ENCODE measurements around the gene RP9.

RP9 gene, protein sequence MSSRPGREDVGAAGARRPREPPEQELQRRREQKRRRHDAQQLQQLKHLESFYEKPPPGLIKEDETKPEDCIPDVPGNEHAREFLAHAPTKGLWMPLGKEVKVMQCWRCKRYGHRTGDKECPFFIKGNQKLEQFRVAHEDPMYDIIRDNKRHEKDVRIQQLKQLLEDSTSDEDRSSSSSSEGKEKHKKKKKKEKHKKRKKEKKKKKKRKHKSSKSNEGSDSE

DNA sequence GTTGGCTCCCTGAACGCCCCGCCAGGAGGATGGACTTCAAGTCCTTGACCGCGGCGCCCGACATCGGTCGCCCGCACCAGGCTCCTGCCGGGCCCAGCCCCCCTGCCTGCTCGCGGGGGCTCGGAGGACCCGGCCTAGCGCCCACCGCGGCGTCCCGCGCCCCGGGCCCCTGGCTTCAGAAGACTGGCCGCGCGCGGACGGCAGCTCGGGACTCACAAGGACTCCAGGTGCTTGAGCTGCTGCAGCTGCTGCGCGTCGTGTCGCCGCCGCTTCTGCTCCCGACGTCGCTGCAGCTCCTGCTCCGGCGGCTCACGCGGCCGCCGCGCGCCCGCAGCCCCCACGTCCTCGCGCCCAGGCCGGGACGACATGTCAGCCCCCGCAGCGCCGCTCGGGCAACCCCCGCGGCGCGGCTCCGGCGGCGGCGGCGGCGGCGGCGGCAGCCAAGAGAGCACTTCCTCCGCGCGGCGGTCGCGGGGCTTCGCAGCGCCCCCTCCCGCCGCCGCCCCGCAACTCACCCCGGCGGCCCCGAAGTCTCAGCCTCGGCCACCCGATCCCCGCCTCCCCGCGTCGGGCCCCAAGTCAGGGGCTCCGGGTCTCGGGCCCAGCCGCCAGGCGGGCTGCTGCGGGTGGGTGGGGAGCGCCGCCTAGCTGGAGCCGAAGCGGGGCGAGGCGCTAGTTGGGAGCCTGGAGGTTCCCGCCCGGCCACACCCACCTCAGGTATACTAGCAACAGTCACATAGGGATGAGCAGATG is at the start of gene RP9:
TSS of gene RP9 (minus strand) at position 400 of the 753 bp plus-strand sequence. CDS start at position 368, 32 bp downstream.
- peak; percentile 77 for DNase-seq

DNA sequence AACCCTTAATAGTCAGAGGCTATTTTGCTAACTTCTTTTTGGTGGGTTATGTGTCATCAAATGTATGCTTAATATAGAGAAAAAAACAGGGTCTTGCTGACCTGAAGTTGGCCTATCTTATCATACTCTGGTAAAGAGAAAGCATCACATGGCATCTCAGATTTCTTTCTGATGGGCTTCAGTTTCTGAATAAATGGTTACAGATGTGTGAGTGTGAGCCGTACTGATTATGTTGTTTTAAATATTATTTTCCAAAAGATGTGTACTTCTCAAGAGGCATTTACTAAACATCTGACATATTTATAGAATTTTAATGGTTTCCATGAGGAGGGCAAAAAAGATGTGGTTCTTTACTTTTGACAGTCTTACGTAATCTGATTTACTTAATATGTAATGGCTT is 48.6 kb upstream of the RP9 start:
- DNase-seq = no peak

DNA sequence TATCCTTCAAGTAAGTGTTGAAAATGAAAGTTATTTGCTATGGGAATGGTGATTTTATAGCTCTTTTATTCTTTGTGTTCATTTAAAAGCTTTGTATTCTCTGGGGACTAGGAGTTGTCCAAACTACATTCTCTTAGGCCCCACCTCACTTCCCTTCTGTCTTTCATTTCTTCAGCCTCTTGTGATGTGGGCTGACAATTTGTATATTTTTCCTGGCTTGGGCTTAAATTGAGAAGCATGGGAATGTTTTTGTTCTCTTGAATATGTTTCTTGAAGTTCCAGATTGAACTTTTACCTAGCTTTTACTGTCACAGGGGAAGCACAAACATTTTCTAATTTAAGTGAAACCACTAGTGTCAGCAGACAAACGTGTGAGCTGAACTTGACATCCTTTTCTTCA is 48.1 kb upstream of the RP9 start:
- DNase-seq = no peak

DNA sequence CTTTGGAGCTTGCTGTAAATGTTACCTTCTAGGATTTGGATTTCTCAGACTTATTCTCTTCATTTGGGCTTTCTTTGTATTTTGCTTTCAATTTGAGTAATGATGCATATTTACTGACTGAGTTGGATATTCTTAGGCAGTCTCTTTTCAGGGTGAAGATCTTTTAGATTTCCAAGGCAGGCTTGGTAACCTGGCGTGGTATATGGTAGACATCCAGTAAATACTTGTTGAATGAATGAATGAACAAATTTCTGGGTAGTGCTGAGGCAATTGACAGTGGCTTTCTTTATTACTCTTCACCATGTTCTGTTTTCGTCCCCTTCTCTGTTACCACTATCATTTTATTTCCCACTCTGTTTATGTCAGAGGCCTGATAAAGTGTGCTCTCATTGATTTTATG is 47.2 kb upstream of the RP9 start:
- DNase-seq = no peak

DNA sequence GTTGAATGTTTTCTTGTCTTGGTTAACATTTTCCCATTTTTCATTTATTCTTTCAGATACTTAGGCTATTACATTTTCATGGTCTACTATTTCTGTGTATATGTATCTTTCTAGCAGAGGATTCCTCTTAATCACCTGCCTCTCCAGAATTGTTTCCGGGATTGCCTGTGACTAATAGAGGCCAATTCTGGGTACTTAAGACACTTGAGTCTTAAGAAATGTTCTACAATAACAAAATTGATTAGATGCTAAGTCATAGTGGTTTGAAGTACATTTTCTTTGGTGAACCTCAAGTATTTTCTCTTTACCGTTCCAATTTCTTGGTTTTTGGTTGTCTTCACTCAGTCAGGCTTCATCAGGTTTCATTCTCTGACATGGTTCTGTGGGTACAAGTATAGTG is 46.6 kb upstream of the RP9 start:
- DNase-seq = no peak

DNA sequence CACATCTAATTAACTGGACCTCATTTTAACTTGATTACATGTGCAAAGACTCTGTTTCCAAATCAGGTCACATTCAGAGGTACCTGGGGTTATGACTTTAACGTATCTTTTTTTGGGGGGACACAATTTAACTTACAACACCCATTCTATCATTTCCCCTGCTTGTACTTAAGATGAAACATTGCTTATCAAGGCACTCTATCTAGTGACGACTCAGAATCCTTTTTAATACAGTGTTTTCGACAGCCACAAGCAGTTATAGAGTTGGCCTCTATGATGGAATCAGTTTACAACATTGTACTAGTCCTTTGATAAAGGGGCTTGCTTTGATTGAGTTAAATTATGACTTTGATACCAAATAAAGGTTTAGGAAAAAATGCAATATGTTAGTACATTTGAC is 42.9 kb upstream of the RP9 start:
- no peak for DNase-seq

DNA sequence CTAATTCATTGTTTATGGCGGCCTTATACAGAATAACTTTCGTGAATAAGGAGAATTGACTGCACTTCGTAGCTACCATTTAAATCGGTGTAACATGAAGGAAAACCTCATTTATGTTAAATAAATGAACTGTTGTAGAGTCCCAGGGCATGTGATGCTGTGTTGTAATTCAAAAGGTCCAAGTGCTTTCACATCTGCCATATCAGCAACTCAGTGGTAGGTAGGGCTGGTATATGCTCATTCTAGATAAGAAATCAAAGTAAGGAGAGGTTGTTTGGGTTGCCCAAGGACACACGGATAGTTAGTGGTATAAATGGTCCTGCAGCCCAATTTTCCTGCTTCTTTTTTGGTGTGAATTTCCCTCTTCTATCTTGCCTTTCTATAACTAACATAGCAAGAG is 36.0 kb upstream of the RP9 start:
- DNase-seq = no peak

DNA sequence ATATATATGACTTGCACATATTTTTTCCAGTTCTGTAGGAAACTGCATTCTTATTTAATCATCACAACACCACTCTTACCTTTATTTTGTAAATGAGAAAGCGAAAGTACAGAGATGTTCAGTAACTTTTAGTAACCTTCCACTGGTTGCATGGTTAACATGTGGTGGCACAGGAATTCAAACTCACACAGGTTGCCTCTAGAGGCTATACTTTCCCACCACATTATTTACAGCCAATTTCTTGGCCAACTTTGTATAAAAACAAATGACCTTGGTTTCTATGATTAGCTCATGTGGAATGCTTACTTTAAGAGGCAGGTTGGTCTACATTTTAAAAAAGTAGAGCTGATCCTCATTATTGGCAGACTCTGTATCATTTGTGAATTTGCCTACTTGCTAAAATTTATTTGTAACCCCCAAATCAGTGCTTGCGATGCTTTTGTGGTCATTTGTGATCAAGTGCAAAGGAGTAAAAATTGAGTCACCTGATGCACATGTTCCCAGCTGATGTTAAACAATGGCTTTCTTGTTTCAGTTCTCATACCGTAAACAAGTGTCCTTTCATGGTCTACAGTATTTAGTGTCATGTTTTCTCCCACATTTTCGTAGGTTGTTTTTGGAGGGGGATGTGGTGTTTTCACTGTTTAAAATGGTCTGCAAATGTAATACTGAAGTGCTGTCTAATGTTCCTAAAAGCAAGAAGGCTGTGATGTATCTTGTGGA is 35.0 kb upstream of the RP9 start:
- DNase-seq = no peak

DNA sequence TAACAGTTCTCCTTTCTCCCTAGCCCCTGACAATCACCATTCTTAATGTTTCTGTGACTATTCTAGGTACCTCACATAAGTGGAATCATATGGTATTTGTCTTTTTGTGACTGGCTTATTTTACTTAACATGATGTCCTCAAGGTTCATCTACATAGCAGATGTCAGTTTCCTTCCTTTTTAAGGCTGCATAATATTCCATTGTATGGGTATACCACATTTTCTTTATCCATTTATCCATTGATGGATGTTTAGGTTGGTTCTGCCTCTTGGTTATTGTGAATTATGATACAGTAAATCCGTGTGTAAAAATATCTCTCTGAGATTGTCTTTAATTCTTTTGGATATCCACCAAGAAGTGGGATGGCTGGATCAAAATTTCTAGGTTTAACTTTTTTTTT is 33.4 kb upstream of the RP9 start:
- no peak for DNase-seq

DNA sequence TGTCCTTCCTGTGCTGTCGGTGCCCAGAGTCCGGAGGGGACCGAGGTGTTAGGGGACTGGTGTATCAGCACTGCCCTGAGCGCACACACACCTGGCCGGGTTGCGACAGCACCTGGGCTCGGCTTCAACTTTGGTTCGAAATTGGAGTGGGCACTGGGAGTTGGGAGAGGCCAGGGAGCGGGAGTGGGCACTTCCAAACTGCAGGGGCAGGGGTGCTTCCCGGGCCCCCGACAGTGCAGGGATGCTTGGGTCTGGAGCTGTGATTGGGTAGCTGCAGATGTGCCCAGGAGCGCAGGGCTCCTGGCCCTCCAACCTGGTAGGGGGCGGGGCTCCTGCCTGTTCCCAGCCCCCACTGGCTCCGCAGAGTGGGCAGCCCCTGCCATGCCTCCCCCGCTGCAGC is 27.9 kb upstream of the RP9 start:
- DNase-seq = no peak

DNA sequence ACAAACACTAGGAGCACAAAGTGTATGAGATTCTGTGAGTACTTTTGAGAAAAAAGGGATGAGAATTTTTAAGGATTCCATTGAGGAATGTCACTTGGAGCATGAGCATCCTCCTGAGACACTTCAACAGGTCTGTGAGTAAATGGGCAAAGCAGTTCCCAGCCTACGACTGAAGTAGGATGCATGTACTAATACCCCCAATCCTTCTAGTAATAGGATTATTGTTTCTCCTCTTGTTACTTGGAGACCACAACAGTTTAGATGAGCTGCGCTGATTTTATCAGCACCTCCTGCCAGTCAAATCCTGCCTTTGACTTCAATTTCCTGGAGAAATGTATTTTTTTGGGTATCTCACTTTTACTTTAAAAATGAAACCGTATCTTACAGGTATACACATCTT is 21.0 kb upstream of the RP9 start:
- DNase-seq = no peak

DNA sequence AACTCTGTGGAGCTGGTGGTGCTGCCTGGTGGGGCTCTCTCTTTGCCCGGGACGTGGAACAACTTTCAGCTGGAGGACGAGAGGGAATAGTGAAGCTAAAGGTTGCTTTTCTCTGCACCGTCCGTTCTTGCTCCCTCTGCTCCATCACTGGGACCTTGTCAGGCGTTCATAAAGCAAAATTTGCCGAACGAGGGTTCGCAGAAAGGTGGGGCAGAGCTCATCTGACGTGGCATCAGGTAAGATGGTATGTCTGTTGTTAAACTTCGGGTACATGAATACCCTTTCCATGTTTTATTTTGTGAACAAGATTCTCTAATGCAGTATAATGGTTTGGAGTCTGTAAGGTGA is 20.6 kb upstream of the RP9 start:
- no peak for DNase-seq

DNA sequence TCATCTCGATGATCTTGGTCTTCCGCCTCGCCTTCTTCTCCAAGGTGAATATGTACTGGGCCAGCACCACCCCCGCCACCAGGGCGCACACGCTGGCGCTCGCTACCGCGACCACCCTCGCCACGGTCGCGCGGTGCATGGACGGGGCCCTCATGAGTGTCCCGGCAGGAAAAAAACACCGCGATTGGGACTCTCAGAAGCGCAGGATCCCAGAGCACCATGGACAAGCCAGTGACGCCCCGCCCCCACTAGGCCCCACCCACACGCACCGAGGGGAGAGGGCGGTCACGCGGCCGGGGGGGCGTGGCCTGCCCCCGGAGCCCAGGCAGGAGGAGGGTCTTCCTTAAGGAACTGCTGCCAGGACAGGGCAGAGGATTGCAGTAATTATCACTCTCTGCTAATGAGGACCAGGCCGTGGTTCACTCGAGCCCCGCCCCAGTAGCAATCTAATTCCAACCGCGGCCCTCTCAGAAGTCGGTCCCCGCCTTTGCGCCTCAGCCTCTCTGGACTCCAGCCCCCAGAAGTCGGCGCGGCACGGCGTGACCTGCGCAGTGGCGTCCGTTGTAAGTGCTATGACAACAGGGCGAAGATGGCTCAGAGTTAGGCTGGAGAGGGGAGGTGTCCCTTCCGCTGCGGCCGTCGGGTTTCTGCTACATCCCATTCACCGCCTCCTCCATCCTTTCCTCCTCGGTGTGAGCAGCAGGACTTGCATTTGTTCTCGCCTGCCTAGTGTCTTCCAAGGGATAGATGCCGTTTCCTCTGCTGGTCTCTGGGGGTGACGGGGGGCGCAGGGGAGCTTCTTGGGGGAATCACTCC is 20.0 kb upstream of the RP9 start, which contains the start of gene BBS9:
TSS of gene BBS9 (plus strand) at position 575 of the 816 bp plus-strand sequence. CDS start 16,689 bp downstream, outside the sequence.
- DNase-seq = peak; percentile 96

DNA sequence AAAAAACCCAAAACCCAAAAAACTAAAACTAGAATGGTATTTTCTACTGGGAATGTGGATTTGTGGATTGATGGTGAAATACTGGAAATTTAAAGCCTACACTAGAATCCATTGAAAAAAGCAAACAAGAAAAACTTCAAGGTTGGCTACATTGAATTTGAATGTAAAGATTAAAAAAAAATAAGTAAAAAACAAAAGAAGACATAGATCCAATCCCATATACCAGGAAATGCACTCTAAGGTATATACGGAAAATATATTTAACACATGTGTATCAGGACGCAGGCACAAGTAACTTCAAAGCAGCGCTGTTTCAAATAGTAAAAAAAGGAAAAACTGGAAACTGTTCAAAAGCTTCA is 19.4 kb upstream of the RP9 start:
- no peak for DNase-seq

DNA sequence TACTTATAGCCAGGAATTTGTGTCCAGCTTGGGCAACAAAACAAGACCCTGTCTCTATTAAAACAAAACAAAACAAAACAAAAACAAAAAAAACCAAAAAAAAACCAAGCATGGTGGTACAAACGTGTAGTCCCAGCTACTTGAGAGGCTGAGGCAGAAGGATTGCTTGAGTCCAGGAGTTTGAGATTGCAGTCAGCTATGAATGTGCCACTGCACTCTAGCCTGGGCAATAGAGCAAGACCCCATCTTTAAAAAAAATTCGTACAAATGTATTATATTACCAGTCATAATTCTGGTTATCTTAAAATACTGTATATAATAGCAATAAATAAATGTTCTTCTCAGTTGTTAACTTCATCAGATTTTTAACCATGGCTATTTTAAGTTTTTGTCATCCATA is 17.9 kb upstream of the RP9 start:
- DNase-seq = no peak

DNA sequence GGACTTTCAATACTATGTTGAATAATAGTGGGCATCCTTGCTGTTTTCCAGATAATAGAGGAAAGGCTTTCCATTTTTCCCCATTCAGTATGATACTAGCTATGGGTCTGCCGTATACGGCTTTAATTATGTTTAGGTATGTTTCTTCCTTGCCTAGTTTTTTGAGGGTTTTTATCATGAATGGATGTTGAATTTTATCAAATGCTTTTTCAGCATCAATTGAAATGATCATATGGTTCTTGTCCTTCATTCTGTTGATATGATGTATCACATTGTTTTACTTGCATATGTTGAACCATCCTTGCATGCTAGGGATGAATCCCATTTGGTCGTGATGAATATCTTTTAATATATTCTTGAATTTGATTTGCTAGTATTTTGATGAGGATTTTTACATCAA is 9.2 kb upstream of the RP9 start:
- DNase-seq = no peak

DNA sequence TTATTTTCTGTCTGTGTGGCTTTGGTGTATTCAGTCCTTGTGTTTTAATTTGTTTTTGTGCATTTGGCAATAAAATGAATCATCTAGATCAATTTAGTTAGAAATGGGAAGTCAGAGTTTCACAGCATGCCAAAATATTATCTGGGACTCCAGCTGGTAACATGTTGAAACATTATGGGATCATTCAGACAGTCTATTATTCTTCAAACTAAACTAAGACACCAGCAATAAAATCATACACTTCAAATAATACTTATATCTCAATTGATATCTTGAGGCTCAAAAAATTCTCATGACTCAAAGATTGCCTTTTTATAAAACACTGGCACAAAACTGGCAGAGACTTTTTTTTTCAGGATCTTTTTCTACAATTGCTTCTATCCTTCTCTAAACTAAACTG is 5.8 kb upstream of the RP9 start:
- DNase-seq = no peak

DNA sequence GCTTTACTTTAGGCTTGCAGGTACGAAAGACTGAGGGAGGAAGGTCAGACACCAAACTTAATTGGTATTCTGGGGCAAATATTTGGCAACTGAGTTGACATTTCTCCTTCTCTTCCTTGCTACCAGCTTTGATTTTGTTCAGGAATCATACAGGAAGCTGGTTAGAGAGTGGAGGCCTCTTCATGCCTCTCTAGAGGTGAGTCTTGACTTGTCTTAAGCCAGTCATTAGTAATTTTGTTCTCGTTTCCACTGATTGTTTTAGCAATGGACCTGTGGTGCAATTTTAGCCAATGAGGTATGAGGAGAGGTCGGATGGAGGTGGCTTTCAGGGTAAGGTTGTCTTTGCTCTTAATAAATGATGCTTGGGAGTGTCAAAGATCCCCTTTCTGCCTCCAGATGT is 2.4 kb upstream of the RP9 start:
- no peak for DNase-seq

DNA sequence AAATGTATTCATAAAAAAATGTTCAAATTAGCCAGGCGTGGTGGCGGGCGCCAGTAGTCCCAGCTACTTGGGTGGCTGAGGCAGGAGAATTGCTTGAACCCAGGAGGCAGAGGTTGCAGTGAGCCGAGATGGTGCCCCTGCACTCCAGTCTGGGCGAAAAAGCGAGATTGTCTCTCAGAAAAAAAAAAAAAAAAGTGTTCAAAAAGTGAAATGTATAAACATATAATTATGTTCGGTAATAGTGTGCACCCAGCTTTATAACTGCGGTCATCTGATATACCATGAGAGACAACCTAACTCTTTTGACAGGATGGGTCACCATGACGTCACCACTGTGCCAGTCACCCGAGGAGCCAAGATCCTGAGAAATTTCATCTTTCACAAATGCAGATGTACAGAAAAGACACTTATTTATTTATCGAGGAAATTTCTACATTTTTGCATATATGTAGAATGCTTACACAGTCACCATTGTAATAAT is 594 bp upstream of the RP9 start:
- DNase-seq = peak; percentile 9

DNA sequence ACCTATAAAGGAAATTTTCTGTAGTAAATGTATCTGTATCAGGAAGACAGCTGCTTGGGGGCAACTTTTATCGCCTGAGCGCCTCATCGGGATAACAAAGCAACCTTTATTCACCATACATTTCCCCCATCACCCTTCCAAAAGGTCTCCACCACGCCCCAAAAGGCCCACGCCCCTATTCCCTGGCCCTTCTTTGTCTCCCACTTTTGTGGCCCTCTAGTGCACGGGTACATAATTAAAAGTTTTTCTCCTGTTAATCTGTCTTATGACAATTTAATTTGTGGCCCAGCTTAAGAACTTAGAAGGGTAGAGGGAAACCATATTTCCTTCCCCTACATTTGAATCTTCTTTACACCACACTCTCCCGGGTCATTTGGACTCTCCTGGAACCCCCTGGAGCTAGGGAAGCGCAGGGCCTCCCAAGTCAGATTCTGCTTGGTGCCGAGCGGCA is 625 bp downstream of the RP9 start:
- DNase-seq = no peak

DNA sequence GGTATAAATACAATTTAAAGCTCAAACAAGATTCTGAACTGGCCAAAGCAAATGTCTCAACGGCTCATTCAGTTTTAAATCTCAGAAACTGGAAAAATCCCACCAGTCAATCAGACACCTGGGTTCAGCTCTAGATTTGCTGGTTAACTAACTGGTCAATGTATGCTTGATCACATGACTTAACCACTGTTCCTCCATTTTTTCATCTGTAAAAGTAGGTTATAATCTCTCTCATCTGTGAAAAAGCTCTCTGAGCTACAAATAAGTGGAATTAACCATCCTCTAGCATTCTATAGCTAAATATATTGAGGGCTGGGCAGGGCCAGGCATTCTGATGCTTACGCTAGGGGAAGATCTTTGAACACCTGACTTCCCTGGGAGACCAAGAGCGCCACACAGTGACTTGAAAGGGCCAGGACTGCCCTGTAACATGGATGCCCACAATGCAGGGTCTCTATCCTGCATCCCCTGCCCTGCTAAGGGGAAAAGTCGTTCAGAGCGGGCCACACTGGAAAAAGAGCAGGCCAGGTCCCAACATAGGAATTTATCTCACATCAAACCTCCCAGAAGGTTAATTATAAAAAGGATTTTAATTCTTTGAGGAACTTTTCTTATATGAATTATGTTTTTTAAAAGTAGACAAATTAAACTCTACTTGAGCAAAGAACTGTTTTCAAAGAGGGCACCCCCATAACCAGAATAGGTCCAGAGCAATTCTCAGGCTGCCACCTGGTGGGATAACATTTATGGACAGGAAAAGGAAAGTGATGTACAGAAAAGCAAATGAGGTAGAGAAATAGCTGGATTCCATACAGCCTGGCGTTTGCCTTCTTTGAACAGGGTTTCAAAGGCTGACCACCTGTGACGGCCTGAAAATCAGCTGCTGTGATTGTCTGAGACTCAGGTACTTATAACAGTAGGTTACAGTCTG is 1.8 kb downstream of the RP9 start:
- peak; percentile 7 for DNase-seq

DNA sequence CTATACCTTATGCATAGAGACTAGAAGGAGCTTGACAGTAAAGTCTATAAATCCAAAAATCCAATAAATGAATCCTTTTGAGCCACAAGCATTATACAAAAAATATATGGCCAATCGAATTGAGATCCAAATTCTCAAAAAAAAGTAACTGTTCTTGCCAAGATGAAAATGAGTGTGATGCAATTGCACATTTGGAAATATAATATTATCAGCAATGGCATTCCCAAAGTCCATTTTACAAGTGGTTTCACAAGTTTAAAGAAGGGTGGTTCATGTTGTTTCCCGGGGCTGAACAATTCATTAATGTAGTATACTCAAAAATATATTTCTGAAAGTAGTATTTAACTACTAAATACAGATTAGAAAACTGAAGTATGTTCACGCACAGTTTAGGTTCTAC is 7.3 kb downstream of the RP9 start:
- DNase-seq = no peak

All from NCI-H2227 treated with DMSO at 0.1 percent for 48 hours (cell line).